AG09319 (cell line): ENCODE results near the gene HNRNPA0.

Experiments used
- DNase-seq: peaks from one replicate; pipeline ENCODE4 v3.0.0-alpha.2; 2010; ENCODE audit warnings: low read depth; ENCODE audit errors: extremely low read depth
- CTCF ChIP-seq: IDR thresholded peaks from 2 replicates; pipeline ENCODE4 v1.5.1; 2011; ENCODE audit warnings: low read depth, mild to moderate bottlenecking, inconsistent platforms, low read length, moderate library complexity

HNRNPA0 gene

GRCh38 chr5:137696481-137696880 lies 57.7 kb downstream of the HNRNPA0 start:
- no peak for TF ChIP-seq CTCF
- DNase-seq, result no peak

GRCh38 chr5:137695651-137696428 lies 58.3 kb downstream of the HNRNPA0 start:
- no peak for TF ChIP-seq CTCF
- no peak for DNase-seq
